ENCODE data around the gene DCD.

DNA sequence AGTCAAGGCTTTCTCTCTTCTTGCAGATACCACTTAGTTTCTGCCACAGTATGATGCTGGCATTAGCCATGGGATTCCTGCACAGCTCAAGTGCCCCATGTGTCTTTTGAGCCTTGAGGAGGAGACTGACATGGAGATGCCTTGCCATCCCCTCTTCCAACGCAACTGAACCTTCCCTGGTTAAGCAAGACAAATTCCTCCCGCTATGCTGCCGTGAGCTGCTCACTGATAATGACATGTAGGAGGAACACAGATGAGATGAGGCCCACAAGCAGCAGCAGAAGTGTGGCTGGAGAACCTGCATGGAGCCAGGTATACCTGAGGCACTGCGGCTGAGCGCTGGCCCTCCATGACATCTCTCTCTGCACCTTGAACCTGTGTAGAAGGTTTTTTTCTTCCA, 44.3 kb downstream of the DCD start:
- TF ChIP-seq, protein P1, sequence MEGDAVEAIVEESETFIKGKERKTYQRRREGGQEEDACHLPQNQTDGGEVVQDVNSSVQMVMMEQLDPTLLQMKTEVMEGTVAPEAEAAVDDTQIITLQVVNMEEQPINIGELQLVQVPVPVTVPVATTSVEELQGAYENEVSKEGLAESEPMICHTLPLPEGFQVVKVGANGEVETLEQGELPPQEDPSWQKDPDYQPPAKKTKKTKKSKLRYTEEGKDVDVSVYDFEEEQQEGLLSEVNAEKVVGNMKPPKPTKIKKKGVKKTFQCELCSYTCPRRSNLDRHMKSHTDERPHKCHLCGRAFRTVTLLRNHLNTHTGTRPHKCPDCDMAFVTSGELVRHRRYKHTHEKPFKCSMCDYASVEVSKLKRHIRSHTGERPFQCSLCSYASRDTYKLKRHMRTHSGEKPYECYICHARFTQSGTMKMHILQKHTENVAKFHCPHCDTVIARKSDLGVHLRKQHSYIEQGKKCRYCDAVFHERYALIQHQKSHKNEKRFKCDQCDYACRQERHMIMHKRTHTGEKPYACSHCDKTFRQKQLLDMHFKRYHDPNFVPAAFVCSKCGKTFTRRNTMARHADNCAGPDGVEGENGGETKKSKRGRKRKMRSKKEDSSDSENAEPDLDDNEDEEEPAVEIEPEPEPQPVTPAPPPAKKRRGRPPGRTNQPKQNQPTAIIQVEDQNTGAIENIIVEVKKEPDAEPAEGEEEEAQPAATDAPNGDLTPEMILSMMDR (IDR thresholded peaks at IDR 0.05; ENCODE audit: poor library complexity, severe bottlenecking): no peak
- TF ChIP-seq RAD21 (conservative IDR thresholded peaks at IDR 0.05) (no peak), POLR2AphosphoS5 (IDR thresholded peaks at IDR 0.05) (no peak), MXI1 (conservative IDR thresholded peaks at IDR 0.05; ENCODE audit: poor library complexity, severe bottlenecking) (no peak), SMC3 (conservative IDR thresholded peaks at IDR 0.05; ENCODE audit: poor library complexity) (no peak)
